PFSK-1 (cell line): ENCODE results near the gene PSMG1.

ENCODE experiments used
- FOXP2 ChIP-seq: optimal IDR thresholded peaks from 2 replicates; pipeline ENCODE3; 2011; ENCODE audit warnings: borderline replicate concordance, control low read depth, inconsistent platforms; ENCODE audit not compliant: insufficient read depth; ENCODE audit errors: extremely low read length, extremely low read depth
- POLR2AphosphoS5 ChIP-seq: IDR thresholded peaks from 2 replicates; pipeline ENCODE4 v1.6.1; 2012; ENCODE audit warnings: low read depth, mild to moderate bottlenecking, control low read depth, low read length, moderate library complexity
- SIN3A ChIP-seq: IDR thresholded peaks from 2 replicates; pipeline ENCODE4 v1.6.1; 2012; ENCODE audit warnings: mild to moderate bottlenecking, low read length, moderate library complexity, borderline replicate concordance; ENCODE audit not compliant: insufficient read depth
- TAF1 ChIP-seq: IDR thresholded peaks from 2 replicates; pipeline ENCODE4 v1.6.1; 2012; ENCODE audit warnings: low read length, control low read depth, borderline replicate concordance; ENCODE audit not compliant: insufficient read depth
- TF ChIP-seq, protein P1 (sequence below), 2 experiments: IDR thresholded peaks; 2 replicates each; pipeline versions ENCODE4 v1.6.1 to v1.8.0; 2011 to 2012; ENCODE audit warnings: low read depth in 2 of 2, low read length in 2 of 2, control low read depth in 1 of 2, inconsistent platforms in 1 of 2, mild to moderate bottlenecking in 1 of 2, moderate library complexity in 1 of 2; ENCODE audit not compliant: insufficient read depth in 1 of 2

PSMG1 gene

DNA sequence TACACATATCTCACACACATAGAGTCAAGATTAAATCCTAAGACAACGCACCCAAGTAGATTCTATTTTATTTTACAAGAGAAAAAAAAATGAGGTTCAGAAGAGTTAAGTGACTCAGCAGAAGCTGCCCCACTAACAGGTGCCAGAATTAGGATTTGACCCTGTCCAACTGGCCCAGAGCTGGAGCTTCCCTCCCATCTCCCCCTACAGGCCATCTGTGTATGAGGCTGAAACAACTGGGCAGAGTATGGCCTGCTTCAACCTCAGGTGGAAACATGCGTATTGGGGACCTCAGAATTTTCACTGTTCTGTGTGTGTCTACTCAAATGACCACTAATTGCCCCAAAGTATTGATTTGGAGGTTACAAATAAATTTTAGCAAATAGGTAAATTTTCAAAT is 29.9 kb downstream of the PSMG1 start:
- TF ChIP-seq, protein P1, sequence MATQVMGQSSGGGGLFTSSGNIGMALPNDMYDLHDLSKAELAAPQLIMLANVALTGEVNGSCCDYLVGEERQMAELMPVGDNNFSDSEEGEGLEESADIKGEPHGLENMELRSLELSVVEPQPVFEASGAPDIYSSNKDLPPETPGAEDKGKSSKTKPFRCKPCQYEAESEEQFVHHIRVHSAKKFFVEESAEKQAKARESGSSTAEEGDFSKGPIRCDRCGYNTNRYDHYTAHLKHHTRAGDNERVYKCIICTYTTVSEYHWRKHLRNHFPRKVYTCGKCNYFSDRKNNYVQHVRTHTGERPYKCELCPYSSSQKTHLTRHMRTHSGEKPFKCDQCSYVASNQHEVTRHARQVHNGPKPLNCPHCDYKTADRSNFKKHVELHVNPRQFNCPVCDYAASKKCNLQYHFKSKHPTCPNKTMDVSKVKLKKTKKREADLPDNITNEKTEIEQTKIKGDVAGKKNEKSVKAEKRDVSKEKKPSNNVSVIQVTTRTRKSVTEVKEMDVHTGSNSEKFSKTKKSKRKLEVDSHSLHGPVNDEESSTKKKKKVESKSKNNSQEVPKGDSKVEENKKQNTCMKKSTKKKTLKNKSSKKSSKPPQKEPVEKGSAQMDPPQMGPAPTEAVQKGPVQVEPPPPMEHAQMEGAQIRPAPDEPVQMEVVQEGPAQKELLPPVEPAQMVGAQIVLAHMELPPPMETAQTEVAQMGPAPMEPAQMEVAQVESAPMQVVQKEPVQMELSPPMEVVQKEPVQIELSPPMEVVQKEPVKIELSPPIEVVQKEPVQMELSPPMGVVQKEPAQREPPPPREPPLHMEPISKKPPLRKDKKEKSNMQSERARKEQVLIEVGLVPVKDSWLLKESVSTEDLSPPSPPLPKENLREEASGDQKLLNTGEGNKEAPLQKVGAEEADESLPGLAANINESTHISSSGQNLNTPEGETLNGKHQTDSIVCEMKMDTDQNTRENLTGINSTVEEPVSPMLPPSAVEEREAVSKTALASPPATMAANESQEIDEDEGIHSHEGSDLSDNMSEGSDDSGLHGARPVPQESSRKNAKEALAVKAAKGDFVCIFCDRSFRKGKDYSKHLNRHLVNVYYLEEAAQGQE (IDR thresholded peaks at IDR 0.05; ENCODE audit: insufficient read depth in 1 of 2, low read depth in 2 of 2, low read length in 2 of 2) = no peak
- no peak for TF ChIP-seq SIN3A
- no peak for TF ChIP-seq FOXP2
- TF ChIP-seq POLR2AphosphoS5 = no peak
- TF ChIP-seq TAF1 = no peak

DNA sequence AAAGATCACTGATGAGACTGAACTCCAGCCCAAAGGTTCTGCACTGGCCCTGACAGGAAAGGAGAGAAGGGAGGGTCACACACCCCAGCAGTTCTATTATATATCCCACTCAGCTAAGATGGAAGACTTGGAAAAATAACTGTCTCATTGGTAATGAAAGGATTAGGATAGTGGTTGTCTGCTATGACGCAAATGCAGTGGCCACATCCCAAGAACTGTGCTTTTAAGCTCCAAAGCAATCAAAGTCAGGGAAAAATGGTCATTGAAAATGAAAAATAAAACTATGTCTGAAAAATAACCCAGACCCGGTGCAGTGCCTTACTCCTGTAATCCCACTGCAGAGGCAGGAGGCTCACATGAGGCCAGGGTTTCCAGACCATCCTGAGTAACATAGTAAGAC is 31.0 kb downstream of the PSMG1 start:
- TF ChIP-seq, protein P1 (IDR thresholded peaks at IDR 0.05; ENCODE audit: insufficient read depth in 1 of 2, low read depth in 2 of 2, low read length in 2 of 2) = no peak
- TF ChIP-seq POLR2AphosphoS5 (no peak), FOXP2 (no peak), SIN3A (no peak), TAF1 (no peak)

DNA sequence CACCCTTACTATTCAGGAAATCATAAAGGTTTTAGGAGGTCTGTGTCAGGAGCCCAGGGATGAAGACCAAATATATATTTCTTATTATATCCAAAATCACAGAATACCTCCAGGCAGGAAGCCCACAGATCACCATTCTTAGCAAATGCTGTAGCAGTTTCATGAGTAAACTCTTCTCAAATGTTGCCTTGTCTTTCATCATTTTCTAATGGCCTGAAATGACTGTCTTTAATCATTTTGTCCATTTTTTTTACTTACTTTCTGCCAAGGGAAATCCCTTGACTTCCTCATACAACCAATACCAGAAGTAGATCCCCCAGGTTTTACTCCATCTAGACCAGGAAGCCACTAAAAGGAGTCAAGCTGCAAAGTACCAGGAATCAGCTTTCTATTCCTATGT is 32.4 kb downstream of the PSMG1 start:
- TF ChIP-seq SIN3A (no peak), TAF1 (no peak), POLR2AphosphoS5 (no peak), FOXP2 (no peak)
- TF ChIP-seq, protein P1 (IDR thresholded peaks at IDR 0.05; ENCODE audit: insufficient read depth in 1 of 2, low read depth in 2 of 2, low read length in 2 of 2) = no peak

DNA sequence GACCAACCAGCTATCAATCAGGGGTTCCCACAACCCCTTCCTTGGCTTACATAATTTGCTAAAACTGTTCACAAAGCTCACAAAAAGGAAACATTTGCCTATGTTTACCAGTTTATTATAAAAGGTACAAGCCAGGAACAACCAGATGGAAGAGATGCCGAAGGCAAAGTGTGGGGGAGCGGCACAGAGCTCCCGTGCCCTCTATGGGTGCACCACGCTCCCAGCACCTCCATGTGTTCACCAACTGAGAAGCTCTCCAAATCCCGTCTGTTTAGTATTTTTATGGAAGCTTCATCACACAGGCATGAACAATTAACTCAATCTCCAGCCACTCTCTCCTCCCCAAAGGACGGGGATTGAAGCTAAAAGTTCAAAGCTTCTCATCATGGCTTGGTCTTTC is 32.9 kb downstream of the PSMG1 start:
- no peak for TF ChIP-seq POLR2AphosphoS5
- TF ChIP-seq, protein P1 (IDR thresholded peaks at IDR 0.05; ENCODE audit: insufficient read depth in 1 of 2, low read depth in 2 of 2, low read length in 2 of 2) = no peak
- no peak for TF ChIP-seq TAF1
- TF ChIP-seq FOXP2 = no peak
- no peak for TF ChIP-seq SIN3A

DNA sequence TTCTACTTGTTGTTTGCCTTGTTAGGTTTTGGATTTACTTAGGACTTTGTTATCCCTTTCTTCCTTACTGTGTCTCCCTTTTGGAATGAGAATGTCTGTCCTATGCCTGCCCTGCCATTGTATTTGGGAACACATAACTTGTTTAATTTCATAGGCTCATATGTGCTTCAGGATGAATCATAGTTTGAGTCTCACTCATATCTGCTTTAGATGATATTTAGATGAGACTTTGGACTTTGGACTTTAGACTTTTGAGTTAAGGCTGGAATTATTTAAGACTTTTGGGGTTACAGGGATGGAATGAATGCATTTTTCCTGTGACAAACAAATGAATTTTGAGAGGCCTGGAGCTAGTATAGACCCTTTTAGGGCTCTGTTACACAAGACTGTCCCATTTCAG is 33.4 kb downstream of the PSMG1 start:
- TF ChIP-seq, protein P1 (IDR thresholded peaks at IDR 0.05; ENCODE audit: insufficient read depth in 1 of 2, low read depth in 2 of 2, low read length in 2 of 2) = no peak
- TF ChIP-seq POLR2AphosphoS5 (no peak), SIN3A (no peak), FOXP2 (no peak), TAF1 (no peak)
